ENCODE results near the gene GABARAP. TPM values are rescaled to one million over a fixed set of nuclear protein-coding genes. Genes with fewer than 3 reads are reported as not detected.

The GABARAP gene
- total and polyA plus RNA-seq, 2 of the 13 experiments (the other 11 are each of a cell fraction or from before 2014, with no cell fraction given): 161 to 310 TPM

GRCh38 chr17:7242717-7243452 lies 636 bp upstream of the GABARAP start (continued):
- no peak for TF ChIP-seq TIGD3 (CRISPR knock-in tag; IDR thresholded peaks at IDR 0.05; ENCODE audit: borderline replicate concordance)
- TF ChIP-seq FOXO4 (CRISPR knock-in tag; conservative IDR thresholded peaks at IDR 0.05): no peak
- peak; percentile 85 for TF ChIP-seq RBFOX2 (IDR thresholded peaks at IDR 0.05; ENCODE audit: low read depth, low read length)
- TF ChIP-seq KLF11 (CRISPR knock-in tag; IDR thresholded peaks at IDR 0.05): 0 out of 2 replicates have a peak, but pooled peaks have one; percentile 31
- TF ChIP-seq SAFB2 (CRISPR knock-in tag; IDR thresholded peaks at IDR 0.05; ENCODE audit: borderline replicate concordance, low read depth): peak; percentile 91
- no peak for TF ChIP-seq MAF1 (CRISPR knock-in tag; IDR thresholded peaks at IDR 0.05; ENCODE audit: borderline replicate concordance)
- TF ChIP-seq IKZF1 (IDR thresholded peaks at IDR 0.05): no peak
- 0 out of 2 replicates have a peak, but pooled peaks have one; percentile 36 for TF ChIP-seq E2F2 (CRISPR knock-in tag; IDR thresholded peaks at IDR 0.05; ENCODE audit: borderline replicate concordance)
- peak; percentile 41; the same call in 1 of the 2 replicates for TF ChIP-seq ZNF350 (CRISPR knock-in tag; IDR thresholded peaks at IDR 0.05; ENCODE audit: borderline replicate concordance, low read depth)
- TF ChIP-seq SAP130 (CRISPR knock-in tag; IDR thresholded peaks at IDR 0.05; ENCODE audit: low read depth): peak; percentile 96
- no peak for TF ChIP-seq ZUFSP (CRISPR knock-in tag; IDR thresholded peaks at IDR 0.05; ENCODE audit: borderline replicate concordance)
- peak; percentile 66; the same call in 1 of the 2 replicates for TF ChIP-seq ZNF788 (CRISPR knock-in tag; IDR thresholded peaks at IDR 0.05; ENCODE audit: borderline replicate concordance)
- TF ChIP-seq MEF2D (CRISPR knock-in tag; IDR thresholded peaks at IDR 0.05): no peak
- TF ChIP-seq ZNF704 (CRISPR knock-in tag; IDR thresholded peaks at IDR 0.05; ENCODE audit: borderline replicate concordance): no peak
- no peak for TF ChIP-seq ZNF546 (CRISPR knock-in tag; conservative IDR thresholded peaks at IDR 0.05)
- TF ChIP-seq RBAK (CRISPR knock-in tag; IDR thresholded peaks at IDR 0.05): no peak; the same call in 1 of the 2 replicates
- no peak for TF ChIP-seq TEAD2 (CRISPR knock-in tag; IDR thresholded peaks at IDR 0.05)
- peak; percentile 82 for TF ChIP-seq POLR2AphosphoS2 (IDR thresholded peaks at IDR 0.05; ENCODE audit: low read depth, low read length)
